Body of pancreas (tissue), 4 donors: Measurements from ENCODE around the gene ELL.

ENCODE experiments used
- CTCF ChIP-seq, 7 experiments: fragments of 450-650 bp in 4 of 7; fragments of 200-600 bp in 3 of 7; sonication (generic) in 3 of 7; IDR thresholded peaks; one replicate each; pipeline ENCODE4 v1.5.1; 2016 to 2019; ENCODE audit warnings: antibody characterized with exemption in 7 of 7
- POLR2A ChIP-seq, 3 donors: fragments of 450-650 bp; IDR thresholded peaks; one replicate each; pipeline ENCODE4 v1.6.1; 2016; ENCODE audit warnings: antibody characterized with exemption in 3 of 3, mild to moderate bottlenecking in 2 of 3

- TF ChIP-seq POLR2A (IDR thresholded peaks at IDR 0.05): no peak
- no peak for TF ChIP-seq CTCF (IDR thresholded peaks at IDR 0.05)
Observed at GRCh38 chr19:18392926-18393325, 128.9 kb downstream of the ELL start.
